Stomach (tissue), 4 donors: ENCODE measurements around the gene ZMIZ1.

Experiments
- EP300 ChIP-seq: sonication (generic); formaldehyde crosslinking; IDR thresholded peaks from one replicate; pipeline ENCODE4 v1.6.1; 2017; ENCODE audit warnings: antibody characterized with exemption
- POLR2A ChIP-seq, 4 donors: fragments of 450-650 bp; IDR thresholded peaks; one replicate each; pipeline ENCODE4 v1.6.1; 2016; ENCODE audit warnings: antibody characterized with exemption in 4 of 4, control low read depth in 2 of 4, mild to moderate bottlenecking in 1 of 4, moderate library complexity in 1 of 4
- POLR2AphosphoS5 ChIP-seq, 3 donors: sonication (generic); formaldehyde crosslinking; IDR thresholded peaks; one replicate each; pipeline ENCODE4 v1.6.1; 2016; ENCODE audit warnings: antibody characterized with exemption in 3 of 3

DNA sequence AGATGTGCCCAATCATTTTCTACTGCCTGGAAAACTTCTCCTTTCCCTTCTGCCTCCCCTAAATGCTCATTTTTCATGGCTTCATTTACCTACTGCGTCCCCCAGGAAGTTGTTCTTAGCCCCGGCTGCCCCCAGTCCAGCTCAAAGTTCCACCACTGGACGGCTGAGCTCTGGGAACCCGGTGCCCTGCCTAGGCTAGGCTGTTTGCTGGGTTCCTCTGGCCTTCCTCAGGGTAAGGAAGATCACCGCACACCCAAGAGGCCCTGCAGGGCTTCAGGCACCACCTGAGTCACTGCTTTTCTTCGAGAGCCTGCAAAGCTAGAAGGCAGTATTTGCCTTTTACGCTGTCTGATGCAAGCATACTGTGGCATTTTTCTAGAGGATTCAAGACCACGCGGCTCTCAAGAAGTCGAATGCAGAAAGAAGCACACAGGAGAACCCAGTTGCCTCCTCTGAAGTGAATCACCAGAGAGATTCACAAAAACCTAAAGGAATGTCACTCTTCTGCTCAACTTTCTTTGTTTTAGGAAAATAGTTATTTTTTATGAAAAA, 46.7 kb upstream of the ZMIZ1 start:
- no peak for TF ChIP-seq POLR2A (IDR thresholded peaks at IDR 0.05)
- no peak for TF ChIP-seq EP300
- no peak for TF ChIP-seq POLR2AphosphoS5 (IDR thresholded peaks at IDR 0.05)
